Osteoblast (primary cell): ENCODE measurements around the gene MT1G. TPM values are rescaled to one million over a fixed set of nuclear protein-coding genes. Genes with fewer than 3 reads are reported as not detected.

Source experiments
- DNase-seq: peaks from one replicate; pipeline ENCODE4 v3.0.0; 2011; ENCODE audit warnings: low spot score, mixed read lengths; ENCODE audit not compliant: insufficient read length; ENCODE audit errors: missing footprints
- H2AFZ ChIP-seq: 2 replicates; pipeline ENCODE4 v1.6.0; 2011; ENCODE audit warnings: mild to moderate bottlenecking, low read length
- H3K27ac ChIP-seq: 2 replicates; pipeline ENCODE4 v1.5.1; 2011; ENCODE audit warnings: mild to moderate bottlenecking, low read depth, low read length, moderate library complexity
- H3K27me3 ChIP-seq: 2 replicates; pipeline ENCODE4 v1.6.0; 2012; ENCODE audit warnings: mild to moderate bottlenecking, control low read depth, inconsistent platforms, low read length, moderate library complexity; ENCODE audit not compliant: insufficient read depth
- H3K36me3 ChIP-seq: 2 replicates; pipeline ENCODE4 v1.5.1; 2011; ENCODE audit warnings: mild to moderate bottlenecking, low read length, control low read depth, moderate library complexity; ENCODE audit not compliant: insufficient read depth
- H3K4me1 ChIP-seq: 2 replicates; pipeline ENCODE4 v1.5.1; 2011; ENCODE audit warnings: mild to moderate bottlenecking, low read length, control low read depth, moderate library complexity; ENCODE audit not compliant: insufficient read depth
- H3K4me2 ChIP-seq: 2 replicates; pipeline ENCODE4 v1.6.0; 2011; ENCODE audit warnings: mild to moderate bottlenecking, low read length; ENCODE audit not compliant: insufficient read depth
- H3K4me3 ChIP-seq: fragments of 200-600 bp; sonication (generic); 3 replicates; pipeline ENCODE4 v1.5.1; 2012; ENCODE audit warnings: mild to moderate bottlenecking, low read length, inconsistent platforms; ENCODE audit not compliant: insufficient read depth
- H3K79me2 ChIP-seq: 2 replicates; pipeline ENCODE4 v1.6.0; 2012; ENCODE audit warnings: mild to moderate bottlenecking, low read length, control low read depth, inconsistent platforms; ENCODE audit not compliant: insufficient read depth
- H3K9me3 ChIP-seq: 2 replicates; pipeline ENCODE4 v1.5.1; 2011; ENCODE audit warnings: low read depth, low read length, control low read depth
- H4K20me1 ChIP-seq: 2 replicates; pipeline ENCODE4 v1.6.0; 2012; ENCODE audit warnings: mild to moderate bottlenecking, low read length, control low read depth; ENCODE audit not compliant: insufficient read depth
- CTCF ChIP-seq: IDR thresholded peaks from 2 replicates; pipeline ENCODE4 v1.5.1; 2011; ENCODE audit warnings: mild to moderate bottlenecking, low read depth, low read length, moderate library complexity; ENCODE audit errors: extremely low read depth
- total RNA-seq: library from RNA; depleted of rRNA; stranded (reverse); fragments of >200 nt; gene quantifications from 2 replicates; pipeline ENCODE4 v1.2.3, GENCODE V29; 2012

Gene MT1G
- total RNA-seq, 1 donor: not detected

GRCh38 chr16:56653218-56653617 is 14.6 kb downstream of the MT1G start:
- no peak overlapping the region for H2AFZ ChIP-seq
- H4K20me1 ChIP-seq: no peaks in the 10 kb centered on the region
- H3K4me3 ChIP-seq: no peak overlapping the region
- TF ChIP-seq CTCF: no peak
- peaks cover 7% of the 10 kb centered on the region for H3K4me1 ChIP-seq
- no peak overlapping the region for H3K4me2 ChIP-seq
- H3K9me3 ChIP-seq: no peaks in the 10 kb centered on the region
- no peak overlapping the region for H3K27ac ChIP-seq
- no peak for DNase-seq
- H3K27me3 ChIP-seq: peaks cover 35% of the 10 kb centered on the region
- no peaks in the 10 kb centered on the region for H3K36me3 ChIP-seq
- H3K79me2 ChIP-seq: no peaks in the 10 kb centered on the region

GRCh38 chr16:56652600-56652999 is 15.3 kb downstream of the MT1G start:
- Histone ChIP-seq H2AFZ (no peak overlapping the region), H3K79me2 (no peaks in the 10 kb centered on the region), H3K4me1 (peaks cover under 1% of the 10 kb centered on the region), H3K9me3 (no peaks in the 10 kb centered on the region), H3K27ac (no peak overlapping the region), H3K27me3 (peaks cover 35% of the 10 kb centered on the region), H4K20me1 (no peaks in the 10 kb centered on the region), H3K36me3 (no peaks in the 10 kb centered on the region), H3K4me2 (no peak overlapping the region), H3K4me3 (no peak overlapping the region)
- TF ChIP-seq CTCF: no peak
- no peak for DNase-seq

- Histone ChIP-seq H3K4me3 (no peak within 1 kb of the TSS), H3K36me3 (no peaks in the 10 kb centered on the region), H3K9me3 (no peaks in the 10 kb centered on the region), H2AFZ (no peak within 1 kb of the TSS), H3K79me2 (no peaks in the 10 kb centered on the region), H3K4me1 (no peaks in the 10 kb centered on the region), H4K20me1 (no peaks in the 10 kb centered on the region), H3K27ac (no peak within 1 kb of the TSS), H3K27me3 (peaks cover 44% of the 10 kb centered on the region), H3K4me2 (no peak within 1 kb of the TSS)
- DNase-seq: no peak
- TF ChIP-seq CTCF: no peak
Measured at GRCh38 chr16:56651586-56651985, 16.3 kb downstream of the MT1G start, which contains the start of gene MT1B. TSS of gene MT1B (plus strand) at chr16:56651886. CDS start at chr16:56651954, 68 bp downstream.

- Histone ChIP-seq H3K4me1 (no peaks in the 10 kb centered on the region), H3K79me2 (no peaks in the 10 kb centered on the region), H3K36me3 (no peaks in the 10 kb centered on the region), H3K4me3 (no peak overlapping the region), H3K4me2 (no peak overlapping the region), H3K9me3 (no peaks in the 10 kb centered on the region), H4K20me1 (no peaks in the 10 kb centered on the region), H2AFZ (no peak overlapping the region), H3K27ac (no peak overlapping the region), H3K27me3 (peaks cover 54% of the 10 kb centered on the region)
- no peak for DNase-seq
- TF ChIP-seq CTCF: no peak
Measured at GRCh38 chr16:56649820-56650219, 18.0 kb downstream of the MT1G start.
